Measurements from ENCODE around the gene SPC24.
"Not testable (repeated sequence)": the region's sequence is repeated elsewhere in the genome, so short reads cannot be mapped to it uniquely, and the experiment has no call there.

SPC24 gene

DNA sequence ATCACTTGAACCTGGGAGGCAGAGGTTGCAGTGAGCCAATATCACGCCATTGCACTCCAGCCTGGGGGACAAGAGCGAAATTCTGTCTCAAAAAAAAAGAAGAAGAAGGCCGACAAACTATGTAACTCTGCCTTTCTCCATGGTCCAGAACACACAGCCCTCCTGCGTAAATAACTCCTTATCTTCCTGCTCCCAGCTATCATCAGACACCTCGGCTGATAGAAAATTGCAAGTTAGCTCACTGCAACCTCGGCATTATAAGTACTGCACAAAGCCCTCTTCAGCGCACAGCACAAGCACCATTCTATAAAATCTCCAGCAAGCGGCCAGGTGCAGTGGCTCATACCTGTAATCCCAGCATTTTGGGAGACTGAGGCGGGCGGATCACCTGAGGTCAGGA is 51.9 kb downstream of the SPC24 start:
- H3K4me3 ChIP-seq (ENCODE audit: low read depth, low read length); DNase-seq (ENCODE audit: low read depth): not testable (repeated sequence)

- H3K4me3 ChIP-seq (ENCODE audit: low read depth, low read length): no peak overlapping the region
- no peak for DNase-seq (ENCODE audit: low read depth)
These were observed 52.6 kb downstream of the SPC24 start for GRCh38 chr19:11102944-11103343.

- no peak for DNase-seq (ENCODE audit: low read depth)
These were observed 54.5 kb downstream of the SPC24 start for GRCh38 chr19:11101057-11101456.

DNA sequence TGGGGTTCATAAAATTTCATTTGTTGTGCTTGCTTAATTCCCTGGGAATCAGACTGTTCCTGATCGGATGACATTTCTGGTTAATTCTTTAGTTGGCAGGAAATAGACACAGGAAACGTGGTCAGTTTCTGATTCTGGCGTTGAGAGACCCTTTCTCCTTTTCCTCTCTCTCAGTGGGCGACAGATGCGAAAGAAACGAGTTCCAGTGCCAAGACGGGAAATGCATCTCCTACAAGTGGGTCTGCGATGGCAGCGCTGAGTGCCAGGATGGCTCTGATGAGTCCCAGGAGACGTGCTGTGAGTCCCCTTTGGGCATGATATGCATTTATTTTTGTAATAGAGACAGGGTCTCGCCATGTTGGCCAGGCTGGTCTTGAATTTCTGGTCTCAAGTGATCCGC is 55.5 kb downstream of the SPC24 start:
- no peak for DNase-seq (ENCODE audit: low read depth)
- no peak overlapping the region for H3K4me3 ChIP-seq (ENCODE audit: low read depth, low read length)

More at GRCh38 chr19:11101057-11101456, 54.5 kb downstream of the SPC24 start:
- no peak overlapping the region for H3K4me3 ChIP-seq (ENCODE audit: low read depth, low read length)

GRCh38 chr19:11098861-11099260 is 56.7 kb downstream of the SPC24 start:
- no peak overlapping the region for H3K4me3 ChIP-seq (ENCODE audit: low read depth, low read length)
- DNase-seq (ENCODE audit: low read depth): no peak

- no peak overlapping the region for H3K4me3 ChIP-seq (ENCODE audit: low read depth, low read length)
- DNase-seq (ENCODE audit: low read depth): no peak
These were observed 57.3 kb downstream of the SPC24 start for GRCh38 chr19:11098327-11098726.

DNA sequence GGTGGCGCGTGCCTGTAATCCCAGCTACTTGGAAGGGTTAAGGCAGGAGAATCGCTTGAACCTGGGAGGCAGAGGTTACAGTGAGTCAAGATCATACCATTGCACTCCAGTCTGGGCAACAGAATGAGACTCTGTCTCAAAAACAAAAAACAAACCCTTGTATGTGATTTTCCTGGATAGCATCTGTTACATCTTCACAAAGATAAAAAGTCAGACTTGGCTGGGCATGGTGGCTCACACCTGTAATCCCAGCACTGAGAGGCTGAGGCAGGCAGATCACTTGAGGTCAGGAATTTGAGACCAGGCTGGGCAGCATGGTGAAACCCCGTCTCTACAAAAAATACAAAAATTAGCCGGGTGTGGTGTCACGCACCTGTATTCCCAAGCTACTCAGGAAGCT is 58.2 kb downstream of the SPC24 start:
- not testable (repeated sequence) for DNase-seq (ENCODE audit: low read depth); H3K4me3 ChIP-seq (ENCODE audit: low read depth, low read length)

GRCh38 chr19:11096210-11096841 is 59.3 kb downstream of the SPC24 start:
- no peak for DNase-seq (ENCODE audit: low read depth)
- H3K4me3 ChIP-seq (ENCODE audit: low read depth, low read length): no peak overlapping the region

All from skeletal muscle cell (primary cell).